Breast epithelium (tissue), 3 donors: ENCODE results near the gene DELE1.

Experiments
- CTCF ChIP-seq, 3 donors: fragments of 450-650 bp; IDR thresholded peaks; one replicate each; pipeline ENCODE4 v1.5.1; 2016 to 2017; ENCODE audit warnings: antibody characterized with exemption in 3 of 3, mild to moderate bottlenecking in 3 of 3, moderate library complexity in 3 of 3
- POLR2AphosphoS5 ChIP-seq, 3 donors: sonication (generic); formaldehyde crosslinking; IDR thresholded peaks; one replicate each; pipeline ENCODE4 v1.6.1; 2017; ENCODE audit warnings: antibody characterized with exemption in 3 of 3

GRCh38 chr5:141880961-141881801 lies 42.5 kb upstream of the DELE1 start:
- TF ChIP-seq POLR2AphosphoS5 (IDR thresholded peaks at IDR 0.05), result no peak
- TF ChIP-seq CTCF (IDR thresholded peaks at IDR 0.05), result no peak
